RWPE2 (cell line): ENCODE data around the gene FBXW12.

Experiments used
- ATAC-seq: fragments of 200-7000 bp; cut with Tn5 transposase; 3 replicates; pipeline ENCODE4 v1.9.1; 2021; ENCODE audit warnings: low read depth
- DNase-seq: peaks from one replicate; pipeline ENCODE4 v3.0.0-alpha.2; 2020; ENCODE audit warnings: low spot score
- H3K27ac ChIP-seq: fragments of 450-650 bp; 2 replicates; pipeline ENCODE4 v1.5.1; 2017; ENCODE audit warnings: mild to moderate bottlenecking; ENCODE audit not compliant: poor library complexity, severe bottlenecking
- H3K27me3 ChIP-seq: fragments of 250-450 bp; sonication (Bioruptor Pico); 2 replicates; pipeline ENCODE4 v1.5.1; 2021; ENCODE audit warnings: mild to moderate bottlenecking, moderate library complexity; ENCODE audit not compliant: insufficient read depth, poor library complexity, severe bottlenecking
- H3K36me3 ChIP-seq: fragments of 250-450 bp; sonication (Bioruptor Pico); 2 replicates; pipeline ENCODE4 v1.5.1; 2020; ENCODE audit warnings: low read depth, mild to moderate bottlenecking, moderate library complexity
- H3K4me1 ChIP-seq: fragments of 250-450 bp; sonication (Bioruptor Pico); 2 replicates; pipeline ENCODE4 v1.5.1; 2021; ENCODE audit warnings: mild to moderate bottlenecking, moderate library complexity; ENCODE audit not compliant: insufficient read depth, poor library complexity, severe bottlenecking
- H3K4me3 ChIP-seq: fragments of 250-450 bp; sonication (Bioruptor Pico); 2 replicates; pipeline ENCODE4 v1.5.1; 2021; ENCODE audit warnings: mild to moderate bottlenecking, moderate library complexity; ENCODE audit not compliant: severe bottlenecking
- H3K9me3 ChIP-seq: fragments of 250-450 bp; sonication (Bioruptor Pico); 2 replicates; pipeline ENCODE4 v1.5.1; 2021; ENCODE audit warnings: mild to moderate bottlenecking, moderate library complexity; ENCODE audit not compliant: severe bottlenecking
- TF ChIP-seq, protein P1 (sequence below): fragments of 450-650 bp; IDR thresholded peaks from one replicate; pipeline ENCODE4 v1.5.1; 2017; ENCODE audit warnings: mild to moderate bottlenecking, moderate library complexity; ENCODE audit not compliant: poor library complexity, severe bottlenecking

FBXW12 gene

DNA sequence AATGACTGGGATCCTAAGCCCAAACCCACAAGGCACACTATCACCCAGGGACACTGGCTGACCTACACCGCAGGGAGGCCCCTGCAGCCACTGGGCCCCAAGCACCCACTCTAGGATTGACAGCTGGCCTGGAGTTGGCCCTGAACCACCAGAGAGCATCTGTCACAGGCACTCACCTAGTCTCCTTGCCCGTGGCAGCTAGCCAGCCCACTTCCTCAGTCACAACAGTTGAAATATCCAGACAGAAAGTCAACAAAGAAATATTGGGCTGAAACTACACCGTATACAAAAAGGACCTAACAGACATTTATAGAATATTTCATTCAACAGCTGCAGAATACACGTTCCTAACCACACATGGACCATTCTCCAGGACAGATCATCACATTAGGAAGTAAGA is 33.4 kb upstream of the FBXW12 start:
- DNase-seq (no peak), ATAC-seq (no peak)
- Histone ChIP-seq H3K36me3 (no peaks in the 10 kb centered on the region), H3K4me1 (no peaks in the 10 kb centered on the region), H3K9me3 (no peaks in the 10 kb centered on the region), H3K27ac (no peak overlapping the region), H3K27me3 (no peaks in the 10 kb centered on the region), H3K4me3 (no peak overlapping the region)
- TF ChIP-seq, protein P1, sequence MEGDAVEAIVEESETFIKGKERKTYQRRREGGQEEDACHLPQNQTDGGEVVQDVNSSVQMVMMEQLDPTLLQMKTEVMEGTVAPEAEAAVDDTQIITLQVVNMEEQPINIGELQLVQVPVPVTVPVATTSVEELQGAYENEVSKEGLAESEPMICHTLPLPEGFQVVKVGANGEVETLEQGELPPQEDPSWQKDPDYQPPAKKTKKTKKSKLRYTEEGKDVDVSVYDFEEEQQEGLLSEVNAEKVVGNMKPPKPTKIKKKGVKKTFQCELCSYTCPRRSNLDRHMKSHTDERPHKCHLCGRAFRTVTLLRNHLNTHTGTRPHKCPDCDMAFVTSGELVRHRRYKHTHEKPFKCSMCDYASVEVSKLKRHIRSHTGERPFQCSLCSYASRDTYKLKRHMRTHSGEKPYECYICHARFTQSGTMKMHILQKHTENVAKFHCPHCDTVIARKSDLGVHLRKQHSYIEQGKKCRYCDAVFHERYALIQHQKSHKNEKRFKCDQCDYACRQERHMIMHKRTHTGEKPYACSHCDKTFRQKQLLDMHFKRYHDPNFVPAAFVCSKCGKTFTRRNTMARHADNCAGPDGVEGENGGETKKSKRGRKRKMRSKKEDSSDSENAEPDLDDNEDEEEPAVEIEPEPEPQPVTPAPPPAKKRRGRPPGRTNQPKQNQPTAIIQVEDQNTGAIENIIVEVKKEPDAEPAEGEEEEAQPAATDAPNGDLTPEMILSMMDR, result no peak

DNA sequence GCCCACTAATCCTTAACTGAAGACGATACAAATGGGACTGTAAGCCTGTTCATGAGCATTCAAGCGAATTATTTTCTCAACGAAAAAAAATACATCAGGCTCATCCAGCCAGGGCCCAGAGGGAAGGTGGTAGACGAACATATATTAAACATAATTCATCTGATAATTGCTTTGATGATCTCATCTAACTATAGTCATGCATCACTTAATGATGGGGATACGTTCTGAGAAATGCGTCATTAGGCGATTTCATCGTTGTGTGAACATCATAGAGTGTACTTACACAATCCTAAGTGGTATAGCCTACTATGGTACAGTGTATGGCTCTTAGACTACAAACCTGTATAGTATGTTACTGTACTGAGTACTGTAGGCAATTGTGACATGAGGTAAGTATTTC is 28.6 kb upstream of the FBXW12 start:
- Histone ChIP-seq H3K4me3 (no peak overlapping the region), H3K9me3 (no peaks in the 10 kb centered on the region), H3K36me3 (no peaks in the 10 kb centered on the region), H3K4me1 (no peaks in the 10 kb centered on the region), H3K27me3 (no peaks in the 10 kb centered on the region), H3K27ac (no peak overlapping the region)
- DNase-seq (no peak), ATAC-seq (no peak; the same call in 2 of the 3 replicates)
- TF ChIP-seq, protein P1, result no peak

DNA sequence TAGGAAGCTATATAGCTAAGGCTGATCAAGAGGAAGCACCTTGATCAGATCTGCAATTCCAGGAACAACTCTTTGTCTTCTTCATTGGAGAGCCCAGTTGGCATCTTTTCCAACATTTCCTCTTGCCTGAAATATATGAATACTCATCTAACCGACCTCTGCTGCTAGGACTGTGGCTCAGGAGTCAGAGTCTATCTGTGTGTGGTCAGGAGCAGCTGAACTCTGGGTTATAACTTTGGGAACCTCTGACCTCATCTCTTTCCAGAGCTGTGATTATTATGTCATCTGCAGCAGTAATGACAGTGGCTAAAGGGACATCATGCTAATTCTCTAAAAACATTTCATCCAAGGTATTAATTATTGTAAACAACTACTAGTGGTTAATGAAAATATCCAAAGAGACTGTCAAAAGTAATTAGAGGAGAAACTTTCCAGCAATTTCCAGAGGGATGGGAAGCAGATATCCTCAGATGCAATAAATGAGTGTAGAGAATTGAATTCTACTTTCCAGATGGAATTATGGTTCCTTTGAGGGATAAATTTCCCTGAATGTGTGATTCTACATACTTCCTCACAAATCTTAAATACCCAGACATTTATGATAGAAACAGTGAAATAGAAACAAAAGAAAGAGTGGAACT is 27.0 kb upstream of the FBXW12 start:
- Histone ChIP-seq H3K9me3 (no peaks in the 10 kb centered on the region), H3K4me3 (no peak overlapping the region), H3K27me3 (no peaks in the 10 kb centered on the region), H3K4me1 (no peaks in the 10 kb centered on the region), H3K36me3 (no peaks in the 10 kb centered on the region), H3K27ac (no peak overlapping the region)
- DNase-seq, result no peak
- TF ChIP-seq, protein P1, result no peak
- ATAC-seq, result no peak

DNA sequence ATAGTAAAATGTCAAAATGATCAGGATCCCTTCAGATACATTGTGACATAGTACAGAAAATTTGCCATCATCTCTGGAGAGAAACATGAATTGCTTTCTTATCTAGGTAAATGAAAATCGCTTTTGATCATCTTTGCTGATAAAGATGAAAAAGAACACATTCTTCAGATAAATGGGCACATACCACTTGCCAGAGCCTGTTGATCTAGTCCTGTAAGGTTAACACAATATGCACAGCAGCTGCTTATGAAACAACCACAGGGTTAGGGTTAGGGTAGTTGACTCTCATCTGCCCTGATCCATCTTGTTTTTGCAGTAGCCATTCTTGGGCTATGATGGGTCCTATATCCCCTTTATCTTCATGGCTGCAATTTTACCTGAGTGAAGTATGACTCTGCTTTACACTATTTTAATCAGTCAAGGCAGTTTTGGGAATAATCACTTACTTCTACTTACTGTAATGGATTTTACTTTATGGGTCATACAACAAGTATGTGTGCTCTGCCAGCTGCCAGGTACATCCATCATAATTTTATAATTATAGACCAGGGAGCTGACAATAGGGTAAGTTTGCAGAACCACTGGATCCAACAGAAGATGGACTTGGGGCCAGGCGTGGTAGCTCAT is 26.0 kb upstream of the FBXW12 start:
- Histone ChIP-seq H3K9me3 (no peaks in the 10 kb centered on the region), H3K27ac (no peak overlapping the region), H3K4me1 (no peaks in the 10 kb centered on the region), H3K27me3 (no peaks in the 10 kb centered on the region), H3K4me3 (no peak overlapping the region), H3K36me3 (no peaks in the 10 kb centered on the region)
- TF ChIP-seq, protein P1, result no peak
- no peak for ATAC-seq
- DNase-seq, result no peak

DNA sequence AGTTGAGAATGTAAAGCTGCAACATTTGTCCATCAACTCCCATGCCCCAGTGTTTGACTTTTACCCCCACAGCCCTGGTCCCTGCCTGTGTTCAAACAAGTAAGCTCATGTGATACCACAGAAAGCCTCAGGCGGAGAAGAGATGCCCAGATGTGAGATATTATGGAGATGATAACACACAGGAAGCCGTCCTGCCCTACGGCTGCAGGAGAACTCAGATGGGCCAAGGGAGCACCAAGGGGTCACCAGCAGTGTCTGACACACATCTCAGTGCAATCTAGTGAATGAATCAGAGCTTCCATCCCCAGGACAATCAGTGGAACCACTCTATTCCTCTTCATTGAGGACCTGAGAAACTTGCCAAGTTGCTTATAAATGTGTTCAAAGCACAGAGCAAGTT is 24.5 kb upstream of the FBXW12 start:
- H3K27ac ChIP-seq, result no peak overlapping the region
- H3K9me3 ChIP-seq, result no peaks in the 10 kb centered on the region
- no peaks in the 10 kb centered on the region for H3K4me1 ChIP-seq
- ATAC-seq (no peak), DNase-seq (no peak)
- TF ChIP-seq, protein P1, result no peak
- no peaks in the 10 kb centered on the region for H3K36me3 ChIP-seq
- no peaks in the 10 kb centered on the region for H3K27me3 ChIP-seq
- H3K4me3 ChIP-seq, result no peak overlapping the region
